ENCODE data around the gene OR10D3.

Gene OR10D3

DNA sequence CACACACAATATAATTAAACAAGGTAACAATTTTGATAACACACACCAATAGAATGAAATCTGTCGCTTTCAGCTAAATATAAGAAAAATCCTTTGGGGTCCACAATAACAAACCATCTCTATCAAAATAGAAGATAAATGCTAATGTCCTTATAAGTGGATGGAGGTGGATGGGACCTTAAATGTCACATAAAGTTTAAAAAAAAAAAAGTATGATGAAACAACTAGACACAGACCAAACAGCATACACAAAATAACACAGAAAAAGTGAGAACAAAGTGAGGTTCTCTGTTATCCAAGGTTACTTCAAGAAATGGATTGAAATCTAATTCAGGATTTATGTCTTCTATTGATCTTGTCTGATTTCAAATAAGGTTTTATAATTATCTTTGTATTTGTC, 10.5 kb upstream of the OR10D3 start:
- TF ChIP-seq, protein P1, sequence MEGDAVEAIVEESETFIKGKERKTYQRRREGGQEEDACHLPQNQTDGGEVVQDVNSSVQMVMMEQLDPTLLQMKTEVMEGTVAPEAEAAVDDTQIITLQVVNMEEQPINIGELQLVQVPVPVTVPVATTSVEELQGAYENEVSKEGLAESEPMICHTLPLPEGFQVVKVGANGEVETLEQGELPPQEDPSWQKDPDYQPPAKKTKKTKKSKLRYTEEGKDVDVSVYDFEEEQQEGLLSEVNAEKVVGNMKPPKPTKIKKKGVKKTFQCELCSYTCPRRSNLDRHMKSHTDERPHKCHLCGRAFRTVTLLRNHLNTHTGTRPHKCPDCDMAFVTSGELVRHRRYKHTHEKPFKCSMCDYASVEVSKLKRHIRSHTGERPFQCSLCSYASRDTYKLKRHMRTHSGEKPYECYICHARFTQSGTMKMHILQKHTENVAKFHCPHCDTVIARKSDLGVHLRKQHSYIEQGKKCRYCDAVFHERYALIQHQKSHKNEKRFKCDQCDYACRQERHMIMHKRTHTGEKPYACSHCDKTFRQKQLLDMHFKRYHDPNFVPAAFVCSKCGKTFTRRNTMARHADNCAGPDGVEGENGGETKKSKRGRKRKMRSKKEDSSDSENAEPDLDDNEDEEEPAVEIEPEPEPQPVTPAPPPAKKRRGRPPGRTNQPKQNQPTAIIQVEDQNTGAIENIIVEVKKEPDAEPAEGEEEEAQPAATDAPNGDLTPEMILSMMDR (IDR thresholded peaks at IDR 0.05; ENCODE audit: insufficient read depth, low read depth, low read length, missing control alignments): no peak
- no peak for DNase-seq (ENCODE audit: low read depth)
- no peak overlapping the region for H3K4me3 ChIP-seq (ENCODE audit: low read length)

DNA sequence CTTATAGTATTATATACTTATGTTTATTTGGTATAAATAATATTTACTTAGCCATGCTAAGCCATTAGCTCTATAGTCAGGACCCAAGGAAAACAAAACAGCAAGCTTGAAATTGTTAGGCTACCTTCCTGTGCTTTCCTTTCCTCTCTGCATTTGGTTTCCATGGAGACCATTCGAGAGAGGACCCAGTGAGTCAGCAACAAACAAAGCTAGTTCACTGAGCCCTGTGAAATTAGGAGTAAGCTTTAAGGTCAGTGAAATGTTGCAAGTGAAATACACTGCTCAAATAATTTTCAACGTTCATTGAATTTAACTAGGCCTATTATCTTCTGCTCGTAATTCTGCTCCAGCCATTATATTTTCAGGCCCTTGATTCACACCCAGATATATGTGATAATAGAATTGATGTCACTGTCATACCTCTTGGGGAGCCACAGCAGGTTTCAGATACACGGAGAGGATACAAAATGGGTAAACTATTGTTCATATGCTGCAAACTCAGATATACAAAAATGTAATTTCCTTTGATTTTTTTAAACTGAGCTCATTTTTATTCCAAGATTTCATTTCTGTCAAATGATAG, 9.1 kb upstream of the OR10D3 start:
- H3K4me3 ChIP-seq (ENCODE audit: low read length): no peak overlapping the region
- peak; percentile 74 for DNase-seq (ENCODE audit: low read depth)
- TF ChIP-seq, protein P1 (IDR thresholded peaks at IDR 0.05; ENCODE audit: insufficient read depth, low read depth, low read length, missing control alignments): no peak

DNA sequence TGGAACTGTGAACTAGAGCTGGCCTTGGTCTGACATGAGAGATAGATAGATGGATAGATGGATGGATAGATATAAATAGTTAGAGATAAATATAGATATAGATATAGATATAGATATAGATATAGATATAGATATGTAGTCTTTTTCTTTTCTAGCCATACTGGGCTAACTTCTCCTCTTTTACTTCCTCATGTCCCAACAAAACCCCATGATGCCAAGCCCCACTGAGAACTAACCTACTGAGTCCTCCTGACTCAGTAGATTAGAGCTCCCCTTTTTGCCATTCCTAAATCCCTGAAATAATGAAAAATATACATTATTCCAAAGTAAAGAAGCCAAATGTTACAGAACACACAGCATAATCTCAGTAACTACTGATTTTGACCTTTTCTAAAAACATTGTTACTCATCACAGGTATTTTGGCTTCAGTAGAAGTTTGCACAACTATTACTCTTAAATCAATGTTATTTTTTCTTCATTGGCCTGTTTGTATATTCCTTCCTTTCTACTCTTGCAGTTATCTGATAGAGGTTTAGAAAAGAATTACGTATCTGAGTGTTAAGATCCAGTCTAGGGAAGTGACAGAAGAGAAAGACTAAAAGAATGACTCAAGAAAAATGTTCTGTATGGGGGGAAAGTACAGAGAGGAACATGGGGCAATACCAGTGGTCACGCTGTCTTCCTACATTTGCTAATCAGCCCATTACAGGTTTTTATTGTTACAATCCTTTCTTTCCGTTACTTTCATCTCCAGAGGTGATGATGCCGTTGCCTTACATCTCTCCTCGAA, 6.0 kb upstream of the OR10D3 start:
- no peak for DNase-seq (ENCODE audit: low read depth)

DNA sequence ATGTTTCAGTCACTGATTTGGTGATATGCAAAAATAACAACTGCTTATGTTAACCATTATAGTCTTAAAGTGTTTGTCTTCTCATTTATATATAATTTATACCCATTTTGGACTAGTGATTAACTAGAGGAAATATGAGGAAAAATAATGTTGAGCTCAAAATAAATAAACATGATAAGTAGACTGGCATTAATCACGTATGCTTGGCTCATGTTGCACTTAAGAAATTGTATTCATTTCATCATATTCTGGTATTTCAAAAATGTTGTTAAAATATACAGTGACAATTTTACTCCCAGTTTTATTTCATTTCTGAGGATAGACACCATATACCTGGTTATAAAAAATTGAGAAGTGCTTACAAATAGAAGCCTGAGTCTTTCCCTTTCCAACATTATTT, 3.8 kb upstream of the OR10D3 start:
- H3K4me3 ChIP-seq (ENCODE audit: low read length): no peak overlapping the region
- peak; percentile 10 for DNase-seq (ENCODE audit: low read depth)
- TF ChIP-seq, protein P1 (IDR thresholded peaks at IDR 0.05; ENCODE audit: insufficient read depth, low read depth, low read length, missing control alignments): no peak

More for the DNA sequence above, 6.0 kb upstream of the OR10D3 start:
- H3K4me3 ChIP-seq (ENCODE audit: low read length): no peak overlapping the region
- TF ChIP-seq, protein P1 (IDR thresholded peaks at IDR 0.05; ENCODE audit: insufficient read depth, low read depth, low read length, missing control alignments): no peak

DNA sequence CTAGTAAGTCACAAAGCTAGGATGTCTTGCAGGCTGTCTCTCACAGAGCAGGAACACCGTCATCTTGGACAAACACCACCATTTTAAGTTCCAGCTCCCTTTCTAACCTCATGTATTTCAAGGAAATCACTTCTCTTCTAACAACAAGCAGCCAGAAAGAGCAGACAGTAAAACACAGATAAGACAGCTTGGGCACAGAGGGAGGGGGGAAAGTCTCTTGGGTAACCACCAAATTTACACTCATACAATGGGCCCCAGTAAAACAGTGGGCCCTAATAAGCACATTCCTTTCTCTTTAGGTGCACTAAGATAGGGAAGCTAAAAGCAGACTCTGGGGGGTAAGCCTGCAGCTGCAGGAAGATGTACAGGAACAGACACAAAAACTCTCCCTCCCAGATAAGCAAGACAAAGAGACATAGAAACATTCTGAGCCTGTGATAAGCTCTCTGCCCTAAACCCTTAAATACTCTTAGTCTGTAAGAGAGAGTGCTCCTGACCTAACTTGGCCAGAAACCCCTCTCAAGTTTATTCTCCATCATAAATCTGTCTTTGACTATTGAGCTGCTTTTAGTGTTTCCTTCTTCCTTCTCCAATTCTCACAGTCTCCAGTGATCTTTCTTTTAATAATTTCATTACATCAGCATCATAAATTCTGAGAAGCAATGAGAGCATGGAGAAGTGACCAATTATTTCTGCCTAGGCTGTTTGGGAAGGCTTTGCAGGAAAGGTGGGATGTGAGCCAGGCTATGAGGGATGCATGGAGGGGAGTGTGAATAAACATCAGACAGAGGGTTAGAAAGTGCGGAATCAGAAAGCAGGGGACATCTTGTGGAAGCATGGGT, 7.4 kb downstream of the OR10D3 start:
- DNase-seq (ENCODE audit: low read depth): no peak
- no peak overlapping the region for H3K4me3 ChIP-seq (ENCODE audit: low read length)
- TF ChIP-seq, protein P1 (IDR thresholded peaks at IDR 0.05; ENCODE audit: insufficient read depth, low read depth, low read length, missing control alignments): no peak

DNA sequence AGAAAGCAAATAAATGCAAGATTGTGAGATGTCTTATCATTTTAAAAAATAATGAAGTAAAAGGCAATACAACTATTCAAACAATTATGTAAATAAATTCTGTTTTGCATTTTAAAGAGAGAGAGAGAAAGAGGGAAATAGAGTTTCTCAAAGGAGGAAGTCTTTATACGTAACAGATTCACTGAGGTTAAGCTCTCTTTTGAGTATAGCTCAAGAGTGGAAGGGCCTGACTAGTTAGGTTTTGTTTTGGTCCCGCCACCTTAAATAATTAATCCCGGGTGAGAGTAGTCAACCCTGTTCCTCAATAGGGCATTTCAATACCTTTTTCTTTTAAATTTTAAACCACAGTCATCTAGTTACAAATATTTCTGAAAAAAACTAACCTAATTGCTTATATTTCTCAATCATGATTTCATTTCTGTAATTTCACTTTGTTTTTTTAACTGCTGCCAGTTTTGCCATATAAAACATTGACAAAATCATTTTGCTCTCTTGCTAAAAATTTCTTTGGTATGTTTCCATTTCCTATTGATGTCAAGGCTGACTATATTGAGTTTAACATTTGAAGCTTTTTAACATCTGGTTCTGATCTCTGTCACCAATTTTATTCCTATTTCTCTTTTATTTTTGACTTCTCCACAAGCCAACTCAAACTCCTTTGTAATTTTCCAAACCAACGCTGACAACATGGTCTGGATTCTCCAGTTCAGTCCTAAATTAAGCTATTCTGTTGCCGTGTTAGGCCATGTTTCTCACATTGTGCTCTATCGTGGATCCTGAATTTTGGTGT, 10.3 kb downstream of the OR10D3 start:
- TF ChIP-seq, protein P1 (IDR thresholded peaks at IDR 0.05; ENCODE audit: insufficient read depth, low read depth, low read length, missing control alignments): no peak
- no peak overlapping the region for H3K4me3 ChIP-seq (ENCODE audit: low read length)
- no peak for DNase-seq (ENCODE audit: low read depth)
